Fibroblast of upper back skin (primary cell): ENCODE measurements around the gene MECR.
"Not testable (repeated sequence)": the region's sequence is repeated elsewhere in the genome, so short reads cannot be mapped to it uniquely, and the experiment has no call there.

Source experiments
- DNase-seq: peaks from one replicate; pipeline ENCODE4 v3.0.0-alpha.2; 2013

The MECR gene

DNA sequence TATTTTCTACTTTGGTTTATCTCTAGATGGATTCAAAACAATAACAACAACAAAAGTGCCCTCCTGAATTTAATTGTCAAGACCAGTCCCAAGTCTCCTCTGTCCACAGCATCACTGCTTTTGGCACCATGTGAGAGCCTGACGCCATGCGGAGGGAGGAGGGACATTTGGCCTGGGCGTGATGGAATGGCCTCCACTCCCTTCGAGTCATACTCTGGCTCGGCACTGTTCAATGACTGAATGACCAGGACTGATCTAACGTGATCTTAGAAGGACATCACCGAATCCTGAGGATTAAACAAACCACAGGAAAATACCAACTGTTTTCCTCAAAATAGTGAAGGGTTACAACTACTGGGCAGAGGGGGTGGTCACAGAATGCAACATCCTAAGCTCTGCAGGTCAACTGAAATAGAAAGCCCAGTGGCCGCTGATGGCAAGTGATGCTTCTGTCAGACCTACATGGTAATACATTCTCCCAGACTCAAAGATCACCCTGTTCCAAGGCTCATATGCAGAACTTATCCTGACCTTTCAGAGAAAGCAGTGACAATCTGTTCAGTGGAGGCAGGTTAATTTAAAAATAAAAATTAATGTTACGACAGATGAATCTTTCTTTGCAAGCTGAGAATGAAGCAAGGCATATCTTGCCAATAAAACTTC is 68.1 kb downstream of the MECR start:
- no peak for DNase-seq

DNA sequence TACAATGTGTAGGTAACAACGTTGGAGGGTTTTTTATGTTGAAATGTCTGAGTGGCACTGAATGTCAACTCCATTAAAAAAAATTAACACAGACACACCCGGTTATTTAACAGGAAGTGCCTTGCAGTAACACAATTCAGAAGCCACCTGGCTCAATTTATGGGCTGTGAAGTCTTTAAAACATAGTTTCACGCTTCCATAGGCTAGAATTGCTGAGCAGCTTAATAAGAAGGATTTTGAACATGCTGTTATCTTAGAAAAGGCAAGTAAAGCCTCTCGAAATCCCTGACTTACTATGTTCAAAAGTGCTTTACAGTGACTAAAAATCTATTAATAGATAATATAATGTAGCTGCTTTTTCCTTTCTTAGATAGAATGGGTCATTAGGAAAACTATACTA is 68.7 kb downstream of the MECR start:
- DNase-seq: no peak

GRCh38 chr1:29159773-29160172 is 71.0 kb downstream of the MECR start:
- DNase-seq: no peak

DNA sequence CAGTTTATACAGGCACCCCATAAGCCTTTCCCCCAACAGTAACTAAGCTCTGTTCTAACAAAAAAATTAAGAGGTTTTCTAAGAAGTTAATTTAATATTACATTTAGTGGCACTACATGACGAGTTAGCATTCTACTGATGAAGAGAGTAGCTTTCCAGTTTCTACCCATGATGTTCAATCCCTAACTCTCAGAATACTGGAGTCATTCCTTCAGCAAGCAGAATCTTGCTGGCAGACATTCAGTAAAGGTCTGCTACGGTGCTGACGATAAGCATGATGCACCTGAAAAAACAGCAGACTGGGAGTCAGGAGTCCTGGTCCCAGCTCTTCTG is 73.5 kb downstream of the MECR start:
- DNase-seq: no peak

GRCh38 chr1:29156543-29157268 is 74.0 kb downstream of the MECR start:
- DNase-seq: peak; percentile 20

DNA sequence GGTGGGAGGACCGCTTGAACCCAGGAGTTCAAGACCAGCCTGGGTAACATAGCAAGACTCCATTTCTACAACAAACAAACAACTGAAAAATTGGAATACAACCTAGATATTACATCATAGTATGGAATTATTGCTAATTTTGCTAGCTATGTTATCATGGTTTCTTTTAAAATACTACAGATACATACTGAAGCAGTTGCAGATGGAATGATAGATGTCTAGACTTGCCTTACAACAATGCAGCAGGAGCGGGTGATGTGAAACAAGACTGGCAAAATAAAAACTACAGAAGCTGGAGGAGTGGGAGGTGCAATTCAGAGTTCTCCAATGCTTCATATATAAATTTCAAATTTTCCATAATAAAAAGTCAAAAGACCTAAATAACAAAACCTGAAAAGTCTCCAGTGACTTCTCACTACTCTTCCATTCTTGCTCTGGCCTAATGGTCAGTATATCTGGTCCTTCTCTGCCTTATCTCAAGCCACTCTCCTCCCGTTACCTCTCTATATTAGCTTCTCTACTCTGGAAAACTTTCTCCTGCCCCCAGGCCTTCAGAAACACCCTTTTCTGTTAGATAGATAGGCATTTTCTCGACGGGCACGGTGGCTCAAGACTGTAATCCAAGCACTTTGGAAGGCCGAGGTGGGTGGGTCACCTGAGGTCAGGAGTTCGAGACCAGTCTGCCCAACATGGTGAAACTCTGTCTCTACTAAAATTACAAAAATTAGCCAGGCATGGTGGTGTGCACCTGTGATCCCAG is 78.5 kb downstream of the MECR start:
- DNase-seq: no peak

DNA sequence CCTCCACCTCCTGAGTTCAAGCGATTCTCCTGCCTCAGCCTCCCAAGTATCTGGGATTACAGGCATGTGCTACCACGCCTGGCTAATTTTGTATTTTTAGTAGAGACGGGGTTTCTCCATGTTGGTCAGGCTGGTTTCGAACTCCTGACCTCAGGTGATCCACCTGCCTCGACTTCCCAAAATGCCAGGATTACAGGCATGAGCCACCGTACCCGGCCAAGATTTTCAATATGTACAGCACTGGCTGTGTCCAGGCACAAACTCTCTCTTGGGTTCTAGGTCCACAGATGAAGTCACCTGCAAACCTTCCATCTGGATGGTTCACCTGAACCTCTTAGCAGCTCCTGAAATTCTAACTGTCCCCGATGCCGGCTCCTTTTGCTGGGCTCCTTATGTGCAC is 80.4 kb downstream of the MECR start:
- not testable (repeated sequence) for DNase-seq

- DNase-seq: no peak
These were observed 81.9 kb downstream of the MECR start for GRCh38 chr1:29148656-29149491.

DNA sequence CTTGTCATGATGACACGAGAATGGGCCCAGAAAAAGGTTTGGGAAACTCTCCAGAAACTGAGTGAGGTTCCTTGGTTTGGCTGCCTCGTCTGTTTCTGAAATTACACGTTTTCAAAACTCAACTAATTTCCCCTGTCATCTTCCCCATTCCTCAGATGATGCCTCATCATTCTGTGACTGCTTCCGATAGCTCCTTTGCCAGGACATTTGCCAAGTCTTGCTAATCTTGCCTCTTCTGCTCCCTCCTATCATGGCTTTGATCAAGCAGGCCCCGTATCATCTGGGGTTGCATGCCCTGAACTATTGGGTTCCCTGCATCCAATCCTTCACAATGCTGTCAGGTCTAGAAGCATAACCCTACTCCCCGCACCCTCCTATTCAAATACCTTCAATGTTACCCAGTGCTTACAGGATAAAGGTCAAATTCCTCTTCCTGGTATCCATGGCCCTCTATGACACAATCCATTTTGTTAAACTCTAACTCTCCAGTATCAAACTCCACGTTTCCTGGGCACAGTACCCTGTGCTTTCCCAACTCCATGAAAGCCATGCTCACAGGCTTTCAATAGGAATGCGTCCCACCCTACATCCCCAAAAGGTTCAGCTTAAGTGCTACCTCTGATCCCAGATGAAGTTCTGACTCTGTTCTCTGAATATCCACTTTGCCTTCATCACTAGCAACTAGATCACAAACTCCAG is 84.8 kb downstream of the MECR start:
- peak; percentile 94 for DNase-seq

GRCh38 chr1:29144178-29144577 is 86.6 kb downstream of the MECR start:
- DNase-seq: no peak

DNA sequence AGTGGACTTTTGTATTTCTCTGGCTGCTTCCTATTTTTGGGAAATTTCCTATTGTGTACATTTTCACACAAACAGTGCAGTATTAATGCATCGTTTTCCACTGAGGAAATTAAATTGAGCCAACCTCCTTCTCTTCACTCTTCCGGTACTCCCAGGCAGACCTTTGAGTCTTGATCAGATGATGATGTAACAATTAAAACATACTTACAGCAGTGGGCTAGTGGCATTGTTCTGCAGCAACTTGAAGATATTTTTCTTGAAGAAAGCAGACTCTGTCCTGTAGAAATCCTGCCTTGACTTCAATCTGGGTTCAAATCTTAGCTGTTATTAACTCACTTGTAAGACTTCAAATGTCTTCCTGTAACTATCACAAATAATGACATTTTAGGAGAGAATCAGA is 88.0 kb downstream of the MECR start:
- DNase-seq: no peak
